ENCODE results near the gene IRF4. TPM values are rescaled to one million over a fixed set of nuclear protein-coding genes. Genes with fewer than 3 reads are reported as not detected.
A peak's percentile ranks its signal among the peaks of the same experiment; 100 is the strongest.
"Not testable (repeated sequence)": the region's sequence is repeated elsewhere in the genome, so short reads cannot be mapped to it uniquely, and the experiment has no call there.

Gene IRF4
- total RNA-seq, 8 experiments from 2014 or later: 0.04 to 0.24 (median 0.12) TPM; not detected in 2

GRCh38 chr6:423055-423798 is 31.7 kb downstream of the IRF4 start:
- peak in 2 of 8 experiments; percentile 22 to 41 for ATAC-seq (replicated peaks in 6 of 8)
- H3K4me1 ChIP-seq (replicated peaks in 1 of 2): no peaks in the 10 kb centered on the region
- no peak overlapping the region for H3K27ac ChIP-seq
- H3K4me3 ChIP-seq: no peak overlapping the region
- in situ Hi-C loops (cut with MboI; ENCODE audit: low pct_unique_long_range_greater_than_20kb in 2 of 9, low sequenced_read_pairs in 9 of 9, unreplicated experiment in 9 of 9): no loop called here
- 67 to 100% (median 86%) methylated on average over 1 to 4 of the region's 11 CpGs; no CpG with 5 or more reads in 1 of the 10 experiments for WGBS, 10 experiments

DNA sequence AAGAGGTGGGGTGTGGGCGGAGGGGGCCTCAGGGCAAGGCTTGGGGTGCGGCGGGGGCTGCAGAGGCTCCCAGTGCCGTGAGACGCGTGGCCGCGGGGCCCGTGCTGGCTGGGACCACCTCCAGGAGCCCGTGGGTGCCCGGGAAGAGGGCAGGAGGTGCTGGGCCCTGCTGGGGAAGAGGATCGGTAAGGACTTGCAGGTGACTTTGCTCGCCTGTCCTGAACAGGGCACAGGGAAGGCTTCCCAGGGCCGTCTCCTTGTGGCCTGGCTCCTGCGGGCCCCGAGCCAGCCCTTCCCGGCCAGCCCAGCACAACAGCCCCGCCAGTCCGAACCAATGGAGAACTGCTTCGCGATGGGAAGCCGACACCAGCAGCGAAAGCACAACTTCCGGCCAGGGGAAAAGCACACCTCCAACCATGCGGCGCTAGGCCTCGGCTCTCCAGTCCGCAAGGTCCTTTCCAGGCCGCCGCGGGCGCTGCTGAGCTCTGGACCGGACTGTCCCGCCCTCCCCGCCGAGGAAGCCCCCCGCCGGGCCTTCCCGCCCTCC is 32.3 kb downstream of the IRF4 start:
- Histone ChIP-seq H3K4me3 (no peak overlapping the region), H3K4me1 (replicated peaks in 1 of 2) (no peaks in the 10 kb centered on the region), H3K27ac (no peak overlapping the region)
- in situ Hi-C loops (cut with MboI; ENCODE audit: low pct_unique_long_range_greater_than_20kb in 2 of 9, low sequenced_read_pairs in 9 of 9, unreplicated experiment in 9 of 9): no loop called here
- no peak for ATAC-seq (replicated peaks in 6 of 8)
- WGBS, 10 experiments: 100% methylated on average over 1 of the region's 39 CpGs; no CpG with 5 or more reads in 8 of the 10 experiments

GRCh38 chr6:424741-425417 is 33.3 kb downstream of the IRF4 start:
- H3K4me3 ChIP-seq: no peak overlapping the region
- no peaks in the 10 kb centered on the region for H3K4me1 ChIP-seq (replicated peaks in 1 of 2)
- in situ Hi-C loops (cut with MboI; ENCODE audit: low pct_unique_long_range_greater_than_20kb in 2 of 9, low sequenced_read_pairs in 9 of 9, unreplicated experiment in 9 of 9): no loop called here
- 67 to 100% (median 86%) methylated on average over 1 to 6 of the region's 27 CpGs; no CpG with 5 or more reads in 2 of the 10 experiments for WGBS, 10 experiments
- no peak overlapping the region for H3K27ac ChIP-seq
- no peak for ATAC-seq (replicated peaks in 6 of 8)

DNA sequence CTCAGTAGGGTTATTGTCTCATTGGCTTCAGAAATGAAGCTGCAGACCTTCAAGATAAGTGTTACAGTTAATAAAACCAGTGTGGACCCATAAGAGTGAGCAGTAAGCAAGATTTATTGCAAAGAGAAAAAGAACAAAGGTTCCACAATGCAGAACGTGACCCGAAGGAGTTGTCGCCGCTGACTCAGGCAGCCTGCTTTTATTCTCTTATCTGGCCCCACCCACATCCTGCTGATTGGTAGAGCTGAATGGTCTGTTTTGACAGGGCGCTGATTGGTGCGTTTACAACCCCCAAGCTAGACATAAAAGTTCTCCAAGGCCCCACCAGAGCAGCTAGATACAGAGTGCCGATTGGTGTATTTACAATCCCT is 33.9 kb downstream of the IRF4 start:
- H3K4me1 ChIP-seq (replicated peaks in 1 of 2); in situ Hi-C loops (cut with MboI; ENCODE audit: low pct_unique_long_range_greater_than_20kb in 2 of 9, low sequenced_read_pairs in 9 of 9, unreplicated experiment in 9 of 9); H3K27ac ChIP-seq; ATAC-seq (replicated peaks in 6 of 8); H3K4me3 ChIP-seq: not testable (repeated sequence)
- 53 to 93% (median 68%) methylated on average over 3 to 6 of the region's 7 CpGs; no CpG with 5 or more reads in 5 of the 10 experiments for WGBS, 10 experiments

DNA sequence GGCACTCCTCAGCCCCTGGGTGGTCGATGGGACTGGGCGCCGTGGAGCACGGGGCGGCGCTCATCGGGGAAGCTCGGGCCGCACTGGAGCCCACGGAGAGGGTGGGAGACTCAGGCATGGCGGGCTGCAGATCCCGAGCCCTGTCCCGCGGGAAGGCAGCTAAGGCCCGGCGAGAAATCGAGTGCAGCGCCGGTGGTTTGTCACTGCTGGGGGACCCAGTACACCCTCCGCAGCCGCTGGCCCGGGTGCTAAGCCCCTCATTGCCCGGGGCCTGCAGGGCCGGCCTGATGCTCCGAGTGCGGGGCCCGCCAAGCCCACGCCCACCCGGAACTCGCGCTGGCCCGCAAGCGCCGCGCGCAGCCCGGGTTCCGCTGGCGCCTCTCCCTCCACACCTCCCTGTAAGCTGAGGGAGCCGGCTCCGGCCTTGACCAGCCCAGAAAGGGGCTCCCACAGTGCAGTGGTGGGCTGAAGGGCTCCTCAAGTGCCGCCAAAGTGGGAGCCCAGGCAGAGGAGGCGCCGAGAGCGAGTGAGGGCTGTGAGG is 34.7 kb downstream of the IRF4 start:
- WGBS, 10 experiments: 93 to 100% methylated on average over 1 to 3 of the region's 45 CpGs; no CpG with 5 or more reads in 8 of the 10 experiments
- in situ Hi-C loops (cut with MboI; ENCODE audit: low pct_unique_long_range_greater_than_20kb in 2 of 9, low sequenced_read_pairs in 9 of 9, unreplicated experiment in 9 of 9); H3K4me1 ChIP-seq (replicated peaks in 1 of 2); ATAC-seq (replicated peaks in 6 of 8); H3K4me3 ChIP-seq; H3K27ac ChIP-seq: not testable (repeated sequence)

DNA sequence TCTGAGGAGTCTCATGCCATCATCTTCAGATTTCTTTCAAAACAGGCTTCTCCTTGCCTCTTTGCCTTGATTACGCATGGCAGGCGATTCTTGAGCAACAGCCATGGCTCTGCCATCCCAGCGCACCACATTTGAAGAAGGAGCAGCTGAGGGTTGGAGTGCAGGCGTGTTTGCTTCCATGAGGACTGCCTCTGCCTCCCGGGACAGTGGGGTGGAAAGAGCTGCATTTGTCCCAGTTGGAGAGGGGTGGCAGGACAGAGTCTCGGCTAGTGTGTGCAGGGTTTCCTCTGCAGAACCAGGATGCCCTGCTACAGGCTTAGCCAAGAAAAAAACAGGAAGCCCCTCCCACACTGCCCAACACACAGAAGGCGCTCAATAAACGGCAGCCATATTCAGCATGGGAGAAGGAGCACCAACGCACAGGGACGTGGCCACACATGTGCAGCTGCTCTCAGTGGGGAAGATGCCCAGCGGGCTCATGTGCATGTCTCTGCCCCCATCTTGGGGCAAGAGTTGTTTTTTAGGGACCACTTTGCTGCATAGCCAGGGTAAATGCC is 36.6 kb downstream of the IRF4 start:
- no peak overlapping the region for H3K4me3 ChIP-seq
- no peak overlapping the region for H3K27ac ChIP-seq
- in situ Hi-C loops (cut with MboI; ENCODE audit: low pct_unique_long_range_greater_than_20kb in 2 of 9, low sequenced_read_pairs in 9 of 9, unreplicated experiment in 9 of 9): no loop called here
- no peaks in the 10 kb centered on the region for H3K4me1 ChIP-seq (replicated peaks in 1 of 2)
- no peak for ATAC-seq (replicated peaks in 6 of 8)
- WGBS, 10 experiments: 67 to 100% (median 71%) methylated on average over 1 to 4 of the region's 11 CpGs; no CpG with 5 or more reads in 7 of the 10 experiments

- no peak overlapping the region for H3K4me3 ChIP-seq
- no peaks in the 10 kb centered on the region for H3K4me1 ChIP-seq (replicated peaks in 1 of 2)
- WGBS, 10 experiments: 40 to 94% (median 69%) methylated on average over 1 to 3 of the region's 4 CpGs; no CpG with 5 or more reads in 3 of the 10 experiments
- no peak for ATAC-seq (replicated peaks in 6 of 8)
- in situ Hi-C loops (cut with MboI; ENCODE audit: low pct_unique_long_range_greater_than_20kb in 2 of 9, low sequenced_read_pairs in 9 of 9, unreplicated experiment in 9 of 9): no loop called here
- H3K27ac ChIP-seq: no peak overlapping the region
Observed at GRCh38 chr6:429515-430121, 38.1 kb downstream of the IRF4 start.

DNA sequence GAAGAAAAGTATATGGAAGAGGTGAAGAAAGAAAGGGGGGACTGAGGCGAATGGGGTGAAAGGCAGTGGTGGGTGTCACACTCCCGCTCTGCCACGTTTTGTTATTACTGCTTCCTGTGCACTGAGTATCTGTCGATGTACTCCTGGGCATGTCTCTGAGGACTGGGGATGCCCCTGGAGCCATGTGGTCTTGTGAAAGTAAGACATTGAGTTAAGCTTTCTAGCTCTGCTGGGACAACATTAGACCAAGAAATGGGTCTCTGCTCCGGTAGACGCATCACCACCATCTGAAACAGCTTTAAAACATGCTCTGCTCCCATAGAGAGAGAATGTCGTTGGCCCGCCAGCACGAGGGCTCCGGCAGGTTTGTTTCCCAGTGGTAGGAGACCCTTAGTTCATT is 40.0 kb downstream of the IRF4 start:
- WGBS, 10 experiments: 64 to 88% (median 79%) methylated on average over 1 to 7 of the region's 10 CpGs; no CpG with 5 or more reads in 2 of the 10 experiments
- ATAC-seq (replicated peaks in 6 of 8): no peak

GRCh38 chr6:431986-432385 is 40.4 kb downstream of the IRF4 start:
- in situ Hi-C loops (cut with MboI; ENCODE audit: low pct_unique_long_range_greater_than_20kb in 2 of 9, low sequenced_read_pairs in 9 of 9, unreplicated experiment in 9 of 9): no loop called here
- WGBS, 10 experiments: 47 to 83% (median 78%) methylated on average over 2 to 6 of the region's 6 CpGs; no CpG with 5 or more reads in 6 of the 10 experiments
- Histone ChIP-seq H3K4me1 (replicated peaks in 1 of 2) (no peaks in the 10 kb centered on the region), H3K27ac (no peak overlapping the region), H3K4me3 (no peak overlapping the region)
- ATAC-seq (replicated peaks in 6 of 8): peak in 1 of 8 experiments; percentile 49

More for the DNA sequence above, 40.0 kb downstream of the IRF4 start:
- H3K27ac ChIP-seq: no peak overlapping the region
- H3K4me3 ChIP-seq: no peak overlapping the region
- in situ Hi-C loops (cut with MboI; ENCODE audit: low pct_unique_long_range_greater_than_20kb in 2 of 9, low sequenced_read_pairs in 9 of 9, unreplicated experiment in 9 of 9): no loop called here
- no peaks in the 10 kb centered on the region for H3K4me1 ChIP-seq (replicated peaks in 1 of 2)

DNA sequence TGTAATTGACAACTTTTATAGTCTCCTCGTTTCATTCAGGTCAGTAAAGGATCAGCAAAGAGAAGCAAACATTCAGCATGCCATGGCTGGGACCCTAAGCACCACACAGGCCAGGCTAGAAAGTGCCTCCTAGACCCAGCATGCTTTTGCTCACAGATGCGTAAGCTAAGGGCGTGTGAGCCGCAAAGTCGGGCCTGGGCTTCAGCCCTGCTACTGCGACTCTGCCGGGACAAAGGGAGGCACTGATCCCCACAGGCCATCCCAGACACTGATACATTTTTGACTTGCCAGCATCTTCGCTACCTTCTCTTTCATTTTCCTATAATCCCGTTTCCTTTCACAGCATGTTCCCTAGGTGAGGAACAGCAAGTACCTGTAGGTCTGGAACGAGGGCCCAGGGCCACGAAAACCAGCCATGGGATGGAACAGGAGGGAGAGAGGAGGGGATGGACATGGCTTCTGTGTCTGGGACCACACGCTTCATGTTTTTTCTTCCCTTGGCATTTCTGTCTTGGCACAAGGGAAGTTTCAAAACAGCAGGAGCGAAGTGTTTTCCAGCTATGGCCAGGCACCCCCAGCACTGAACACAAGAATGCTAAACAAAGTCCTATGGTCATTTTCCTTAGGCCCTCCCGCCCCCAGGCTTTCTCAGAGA is 42.6 kb downstream of the IRF4 start:
- Histone ChIP-seq H3K27ac (no peak overlapping the region), H3K4me1 (replicated peaks in 1 of 2) (no peaks in the 10 kb centered on the region), H3K4me3 (no peak overlapping the region)
- in situ Hi-C loops (cut with MboI; ENCODE audit: low pct_unique_long_range_greater_than_20kb in 2 of 9, low sequenced_read_pairs in 9 of 9, unreplicated experiment in 9 of 9): no loop called here
- ATAC-seq (replicated peaks in 6 of 8): no peak
- WGBS, 10 experiments: 48 to 83% (median 67%) methylated on average over 1 to 13 of the region's 14 CpGs; no CpG with 5 or more reads in 2 of the 10 experiments

GRCh38 chr6:435441-436307 is 44.1 kb downstream of the IRF4 start:
- in situ Hi-C loops (cut with MboI; ENCODE audit: low pct_unique_long_range_greater_than_20kb in 2 of 9, low sequenced_read_pairs in 9 of 9, unreplicated experiment in 9 of 9): no loop called here
- ATAC-seq (replicated peaks in 6 of 8): no peak
- Histone ChIP-seq H3K27ac (no peak overlapping the region), H3K4me1 (replicated peaks in 1 of 2) (no peaks in the 10 kb centered on the region), H3K4me3 (no peak overlapping the region)
- 80 to 100% (median 94%) methylated on average over 1 to 18 of the region's 50 CpGs; no CpG with 5 or more reads in 4 of the 10 experiments for WGBS, 10 experiments
